SK-N-SH (cell line): ENCODE measurements around the gene CCDC30. TPM values are rescaled to one million over a fixed set of nuclear protein-coding genes. Genes with fewer than 3 reads are reported as not detected.
"Not testable (repeated sequence)": the region's sequence is repeated elsewhere in the genome, so short reads cannot be mapped to it uniquely, and the experiment has no call there.

Experiments used
- CTCF ChIA-PET: fragments of 300-600, 350-600 bp; formaldehyde crosslinking; extraction: SDS; loops from one replicate; lab custom pipeline; 2021; lab: Yijun Ruan, JAX
- POLR2A ChIA-PET: fragments of 350-600 bp; sonication (Branson Sonifier 250); formaldehyde crosslinking; extraction: SDS; loops from one replicate; lab custom pipeline; 2020; ENCODE audit warnings: antibody characterized with exemption, inconsistent platforms; lab: Yijun Ruan, JAX
- DNase-seq: peaks from one replicate; pipeline ENCODE4 v3.0.0; 2012
- H2AFZ ChIP-seq: fragments of 200-600 bp; sonication (generic); 2 replicates; pipeline ENCODE4 v1.8.1; 2016; ENCODE audit warnings: antibody characterized with exemption, mild to moderate bottlenecking, low read depth
- H3F3A ChIP-seq: fragments of 200-600 bp; sonication (generic); replicated peaks from 2 replicates; pipeline ENCODE3; 2016; ENCODE audit warnings: antibody characterized with exemption, mild to moderate bottlenecking; ENCODE audit not compliant: insufficient read depth
- H3K27ac ChIP-seq, 2 experiments: fragments of 200-500 bp in 1 of 2; fragments of 200-600 bp in 1 of 2; sonication (Bioruptor generic) in 1 of 2; sonication (generic), shearing (Covaris generic) in 1 of 2; 2 replicates each; pipeline versions ENCODE4 v1.5.1 to v1.6.1; 2014 to 2016; ENCODE audit warnings: low read depth in 2 of 2, inconsistent platforms in 1 of 2, low read length in 1 of 2, mild to moderate bottlenecking in 1 of 2, mixed read lengths in 1 of 2
- H3K27me3 ChIP-seq: fragments of 200-600 bp; sonication (generic), shearing (Covaris generic); 2 replicates; pipeline ENCODE4 v1.6.1; 2016; ENCODE audit warnings: mixed run types; ENCODE audit not compliant: insufficient read depth
- H3K36me3 ChIP-seq, 2 experiments: fragments of 200-500 bp in 1 of 2; fragments of 200-600 bp in 1 of 2; sonication (Bioruptor generic) in 1 of 2; sonication (generic) in 1 of 2; replicated peaks in 1 of 2; 2 replicates each; pipeline versions ENCODE3 to v1.5.1; 2014 to 2016; ENCODE audit warnings: low read length in 1 of 2, mild to moderate bottlenecking in 1 of 2; ENCODE audit not compliant: insufficient read depth in 2 of 2, control insufficient read depth in 1 of 2
- H3K4me1 ChIP-seq, 2 experiments: fragments of 200-500 bp in 1 of 2; fragments of 200-600 bp in 1 of 2; sonication (Bioruptor generic) in 1 of 2; sonication (generic), shearing (Covaris generic) in 1 of 2; 2 replicates each; pipeline versions ENCODE4 v1.5.1 to v1.6.1; 2014 to 2016; ENCODE audit warnings: low read depth in 1 of 2, low read length in 1 of 2, mixed run types in 1 of 2; ENCODE audit not compliant: insufficient read depth in 2 of 2, control insufficient read depth in 1 of 2
- H3K4me2 ChIP-seq: fragments of 200-600 bp; sonication (generic), shearing (Covaris generic); 2 replicates; pipeline ENCODE4 v1.6.1; 2017; ENCODE audit warnings: mixed run types
- H3K4me3 ChIP-seq, 2 experiments: fragments of 200-500 bp in 1 of 2; fragments of 200-600 bp in 1 of 2; sonication (Bioruptor generic) in 1 of 2; sonication (generic), shearing (Covaris generic) in 1 of 2; 2 replicates each; pipeline versions ENCODE4 v1.5.1 to v1.8.1; 2014 to 2016; ENCODE audit warnings: low read depth in 2 of 2, inconsistent platforms in 1 of 2, low read length in 1 of 2, mild to moderate bottlenecking in 1 of 2, mixed read lengths in 1 of 2, moderate library complexity in 1 of 2
- H3K79me2 ChIP-seq: fragments of 200-600 bp; sonication (generic); 2 replicates; pipeline ENCODE4 v1.8.1; 2017; ENCODE audit warnings: mild to moderate bottlenecking; ENCODE audit not compliant: insufficient read depth
- H3K9ac ChIP-seq: fragments of 200-600 bp; sonication (generic); 2 replicates; pipeline ENCODE4 v1.6.1; 2017; ENCODE audit warnings: mixed run types
- H3K9me2 ChIP-seq: fragments of 200-600 bp; sonication (generic); 2 replicates; pipeline ENCODE4 v1.6.1; 2017; ENCODE audit warnings: mixed run types
- H3K9me3 ChIP-seq: fragments of 200-600 bp; sonication (generic); 2 replicates; pipeline ENCODE4 v1.6.1; 2017; ENCODE audit warnings: mixed run types, mild to moderate bottlenecking, moderate library complexity
- H4K20me1 ChIP-seq: fragments of 200-600 bp; sonication (generic); 2 replicates; pipeline ENCODE4 v1.6.1; 2017; ENCODE audit warnings: mild to moderate bottlenecking, mixed run types; ENCODE audit not compliant: insufficient read depth
- CHD2 ChIP-seq: fragments of 150-350 bp; IDR thresholded peaks from 2 replicates; pipeline ENCODE4 v1.6.1; 2018; ENCODE audit warnings: low read length; ENCODE audit not compliant: partially characterized antibody
- CTCF ChIP-seq: fragments of 200-600 bp; sonication (generic); IDR thresholded peaks from 2 replicates; pipeline ENCODE4 v1.6.1; 2017; ENCODE audit warnings: antibody characterized with exemption, mild to moderate bottlenecking, moderate library complexity
- EZH2phosphoT487 ChIP-seq: fragments of 200-600 bp; sonication (generic); IDR thresholded peaks from 2 replicates; pipeline ENCODE4 v1.6.1; 2017; ENCODE audit warnings: low read depth, mixed run types, mild to moderate bottlenecking, antibody characterized with exemption, moderate library complexity, borderline replicate concordance
- FOSL2 ChIP-seq: IDR thresholded peaks from 2 replicates; pipeline ENCODE4 v1.4.0; 2012; ENCODE audit warnings: low read depth, mild to moderate bottlenecking, moderate library complexity, borderline replicate concordance
- FOXJ3 ChIP-seq: sonication (generic); formaldehyde crosslinking; IDR thresholded peaks from 2 replicates; pipeline ENCODE4 v1.5.1; 2020; ENCODE audit warnings: mild to moderate bottlenecking, missing genetic modification reagents
- FOXM1 ChIP-seq: IDR thresholded peaks from 2 replicates; pipeline ENCODE4 v1.4.0; 2012; ENCODE audit warnings: low read depth, mild to moderate bottlenecking
- GABPA ChIP-seq: IDR thresholded peaks from 2 replicates; pipeline ENCODE4 v1.4.0; 2012; ENCODE audit warnings: low read depth, mild to moderate bottlenecking
- MEF2A ChIP-seq: IDR thresholded peaks from 2 replicates; pipeline ENCODE4 v1.4.0; 2012; ENCODE audit warnings: low read depth, borderline replicate concordance
- NRF1 ChIP-seq: IDR thresholded peaks from 2 replicates; pipeline ENCODE4 v1.6.1; 2012; ENCODE audit warnings: low read depth, mild to moderate bottlenecking, low read length
- RCOR1 ChIP-seq: fragments of 150-350 bp; IDR thresholded peaks from 2 replicates; pipeline ENCODE4 v1.6.1; 2017; ENCODE audit warnings: antibody characterized with exemption, low read length
- RXRA ChIP-seq: IDR thresholded peaks from 2 replicates; pipeline ENCODE4 v1.4.0; 2012; ENCODE audit warnings: low read depth, mild to moderate bottlenecking, borderline replicate concordance
- TAF1 ChIP-seq: IDR thresholded peaks from 2 replicates; pipeline ENCODE4 v1.6.1; 2012; ENCODE audit warnings: low read depth, mild to moderate bottlenecking, low read length, moderate library complexity, borderline replicate concordance
- TEAD4 ChIP-seq: IDR thresholded peaks from 2 replicates; pipeline ENCODE4 v1.4.0; 2012; ENCODE audit warnings: mild to moderate bottlenecking, borderline replicate concordance; ENCODE audit not compliant: insufficient read depth
- USF1 ChIP-seq: IDR thresholded peaks from 2 replicates; pipeline ENCODE4 v1.4.0; 2012; ENCODE audit warnings: low read depth, borderline replicate concordance
- USF2 ChIP-seq: fragments of 150-350 bp; IDR thresholded peaks from 2 replicates; pipeline ENCODE4 v1.6.1; 2017; ENCODE audit warnings: antibody characterized with exemption, low read length, low read depth, borderline replicate concordance
- YY1 ChIP-seq: IDR thresholded peaks from 2 replicates; pipeline ENCODE4 v1.4.0; 2012; ENCODE audit warnings: low read depth, mild to moderate bottlenecking
- ZBTB33 ChIP-seq: IDR thresholded peaks from 2 replicates; pipeline ENCODE4 v1.4.0; 2012; ENCODE audit warnings: low read depth, borderline replicate concordance
- WGBS: methylation state at CpG from one replicate; pipeline ENCODE4 v1.1.6; 2017; ENCODE audit warnings: low lambda C conversion rate; 5-methylcytosine and 5-hydroxymethylcytosine counted together
- polyA plus RNA-seq, 3 experiments: library from polyadenylated mRNA; depleted of rRNA; stranded (reverse); fragments of >200 nt; gene quantifications; 2 replicates each; pipeline ENCODE4 v1.2.3, GENCODE V29; 2012
- TF ChIP-seq, protein P1 (sequence below): fragments of 150-350 bp; IDR thresholded peaks from 2 replicates; pipeline ENCODE4 v1.6.1; 2016; ENCODE audit warnings: mild to moderate bottlenecking, low read depth, low read length

Gene CCDC30
- polyA plus RNA-seq, 1 of the 3 experiments (the other 2 are of a cell fraction): 0.94 TPM

- CTCF ChIA-PET: interaction anchor here (0.9 to 1.9 kb wide), 3 partner anchors 21 to 84 kb away, joined by 3 to 12 read pairs (median 4); no protein-coding TSS in a partner anchor
- not testable (repeated sequence) for DNase-seq, H3K9me2 ChIP-seq, H3K27me3 ChIP-seq, H3K9me3 ChIP-seq, H2AFZ ChIP-seq, H3F3A ChIP-seq, H3K4me2 ChIP-seq
- Histone ChIP-seq H4K20me1 (peaks cover 44% of the 10 kb centered on the region), H3K4me1 (peaks cover 10 to 27% of the 10 kb centered on the region in 2 experiments; a peak in 3 of 4 replicates), H3K27ac (peak overlapping the region; percentile 79 to 82; a peak in 3 of 4 replicates), H3K4me3 (peak overlapping the region; percentile 71 to 92; a peak in 3 of 4 replicates), H3K36me3 (peaks cover 22 to 35% of the 10 kb centered on the region in 2 experiments), H3K79me2 (peaks cover 57% of the 10 kb centered on the region), H3K9ac (peak overlapping the region; percentile 39; the same call in 1 of the 2 replicates)
- POLR2A ChIA-PET: interaction anchor here (0.9 to 2.4 kb wide), 12 partner anchors 8 to 261 kb away, joined by 3 to 14 read pairs (median 4); partner anchors contain the start of genes C1orf50, CCDC30, P3H1 and PPIH
- TF ChIP-seq TAF1: peak; percentile 12; the same call in 1 of the 2 replicates
- WGBS: 0% methylated on average over 1 of the region's 33 CpGs
Observed at GRCh38 chr1:42682484-42682738, 219.3 kb downstream of the CCDC30 start.

DNA sequence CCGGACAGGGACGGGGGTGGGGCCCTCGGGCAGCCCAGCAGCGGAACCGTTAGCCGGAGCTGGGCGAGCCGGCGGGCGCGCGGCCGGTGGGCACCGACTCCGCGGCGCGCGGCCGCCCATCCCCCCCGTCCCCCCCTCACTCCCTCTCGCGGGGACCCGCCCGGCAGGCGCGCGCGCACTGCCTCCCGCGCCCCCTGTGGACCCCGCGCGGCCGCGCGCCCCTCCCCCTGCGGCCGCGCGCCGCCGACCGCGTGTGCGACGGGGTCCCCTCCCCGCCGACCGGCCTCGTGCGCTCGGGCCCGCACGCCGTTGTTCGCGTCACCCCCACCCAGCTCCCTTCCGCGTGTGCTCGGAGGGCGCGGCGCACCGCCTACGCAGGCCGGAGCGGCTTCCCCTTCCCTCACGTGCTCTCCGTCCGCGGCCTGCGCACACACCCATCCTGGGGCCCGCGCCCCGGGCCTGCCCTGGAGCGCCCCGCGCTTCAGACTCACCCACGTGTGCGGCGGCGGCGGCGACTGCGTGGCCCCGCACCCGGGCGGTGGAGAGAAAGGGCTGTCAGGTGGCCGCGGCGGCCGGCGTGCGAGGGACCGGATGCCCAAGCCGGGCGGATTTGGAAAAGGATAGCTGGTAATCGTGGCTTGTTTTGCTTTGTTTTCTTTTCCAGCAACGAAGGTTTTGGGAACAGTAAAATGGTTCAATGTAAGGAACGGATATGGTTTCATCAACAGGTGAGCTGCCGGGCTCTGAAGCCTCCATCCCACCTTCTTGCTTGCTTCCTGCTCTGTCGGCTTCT is 219.8 kb downstream of the CCDC30 start:
- Histone ChIP-seq H2AFZ (no peak overlapping the region), H3K4me3 (peak overlapping the region; percentile 71 to 92), H3K9me2 (no peaks in the 10 kb centered on the region), H3K4me2 (peak overlapping the region; percentile 88), H3K9ac (peak overlapping the region; percentile 82), H3K9me3 (no peaks in the 10 kb centered on the region), H3F3A (no peaks in the 10 kb centered on the region), H3K4me1 (peaks cover 13 to 28% of the 10 kb centered on the region in 2 experiments; a peak in 3 of 4 replicates), H3K27me3 (no peaks in the 10 kb centered on the region), H3K36me3 (peaks cover 27 to 39% of the 10 kb centered on the region in 2 experiments), H3K79me2 (peaks cover 62% of the 10 kb centered on the region), H4K20me1 (peaks cover 50% of the 10 kb centered on the region), H3K27ac (peak overlapping the region; percentile 79 to 82; a peak in 3 of 4 replicates)
- ChIA-PET POLR2A (interaction anchor here (0.9 to 2.4 kb wide), 12 partner anchors 8 to 262 kb away, joined by 3 to 14 read pairs (median 4); partner anchors contain the start of genes C1orf50, CCDC30, P3H1 and PPIH), CTCF (interaction anchor here (0.7 to 1.9 kb wide), 5 partner anchors 22 to 391 kb away, joined by 3 to 12 read pairs (median 3); no protein-coding TSS in a partner anchor)
- under 1% methylated on average over 23 of the region's 103 CpGs for WGBS
- peak; percentile 91 for DNase-seq
- TF ChIP-seq CHD2 (no peak), MEF2A (no peak), GABPA (no peak), FOXM1 (no peak), YY1 (no peak), CTCF (no peak), RCOR1 (no peak), RXRA (no peak), TAF1 (no peak), FOXJ3 (CRISPR knock-in tag) (no peak), TEAD4 (no peak), FOSL2 (no peak), ZBTB33 (no peak), USF1 (peak; percentile 69), EZH2phosphoT487 (no peak), USF2 (no peak), NRF1 (no peak; the same call in 1 of the 2 replicates)
- TF ChIP-seq, protein P1, sequence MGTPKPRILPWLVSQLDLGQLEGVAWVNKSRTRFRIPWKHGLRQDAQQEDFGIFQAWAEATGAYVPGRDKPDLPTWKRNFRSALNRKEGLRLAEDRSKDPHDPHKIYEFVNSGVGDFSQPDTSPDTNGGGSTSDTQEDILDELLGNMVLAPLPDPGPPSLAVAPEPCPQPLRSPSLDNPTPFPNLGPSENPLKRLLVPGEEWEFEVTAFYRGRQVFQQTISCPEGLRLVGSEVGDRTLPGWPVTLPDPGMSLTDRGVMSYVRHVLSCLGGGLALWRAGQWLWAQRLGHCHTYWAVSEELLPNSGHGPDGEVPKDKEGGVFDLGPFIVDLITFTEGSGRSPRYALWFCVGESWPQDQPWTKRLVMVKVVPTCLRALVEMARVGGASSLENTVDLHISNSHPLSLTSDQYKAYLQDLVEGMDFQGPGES: no peak
